A673 (cell line): Measurements from ENCODE around the gene CCDC34. TPM values are rescaled to one million over a fixed set of nuclear protein-coding genes. Genes with fewer than 3 reads are reported as not detected.

ENCODE experiments used
- BruUV-seq: library from RNA; stranded (reverse); fragments of 400-500 nt; replicated peaks from 2 replicates; lab custom pipeline; 2021; lab: Mats Ljungman, UMichigan
- CTCF ChIA-PET: fragments of 300-600 bp; sonication (Branson Sonifier 250); formaldehyde crosslinking; loops from one replicate; lab custom pipeline; 2022; ENCODE audit warnings: antibody characterized with exemption; lab: Charles Lee
- POLR2A ChIA-PET: fragments of 300-600 bp; sonication (Branson Sonifier 250); formaldehyde crosslinking; loops from one replicate; lab custom pipeline; 2022; ENCODE audit warnings: antibody characterized with exemption; ENCODE audit not compliant: low non-redundant PET; lab: Charles Lee
- DNase-seq: peaks from one replicate; pipeline ENCODE4 v3.0.0-alpha.2; 2015; ENCODE audit warnings: low spot score
- H3K27ac ChIP-seq: fragments of 200-600 bp; sonication (generic); 2 replicates; pipeline ENCODE4 v1.5.1; 2016; ENCODE audit warnings: mixed run types, low read depth, mild to moderate bottlenecking, mixed read lengths, antibody characterized with exemption, low read length; ENCODE audit not compliant: poor library complexity, severe bottlenecking
- H3K27me3 ChIP-seq: fragments of 200-600 bp; sonication (generic); replicated peaks from 2 replicates; pipeline ENCODE4 v1.6.1; 2017; ENCODE audit warnings: mixed run types, low read depth, mild to moderate bottlenecking, mixed read lengths, antibody characterized with exemption, low read length; ENCODE audit not compliant: insufficient read depth, poor library complexity
- H3K36me3 ChIP-seq: fragments of 200-600 bp; sonication (generic); 2 replicates; pipeline ENCODE4 v1.6.1; 2016; ENCODE audit warnings: mixed run types, mild to moderate bottlenecking, mixed read lengths, antibody characterized with exemption, low read length; ENCODE audit not compliant: insufficient read depth, poor library complexity, severe bottlenecking
- H3K4me1 ChIP-seq: fragments of 200-600 bp; sonication (generic); 2 replicates; pipeline ENCODE4 v1.6.1; 2017; ENCODE audit warnings: mixed run types, mild to moderate bottlenecking, mixed read lengths, antibody characterized with exemption, low read length; ENCODE audit not compliant: insufficient read depth, poor library complexity, severe bottlenecking
- H3K4me3 ChIP-seq: fragments of 200-600 bp; sonication (generic); 2 replicates; pipeline ENCODE4 v1.5.1; 2016; ENCODE audit warnings: low read depth, mixed run types, mild to moderate bottlenecking, mixed read lengths, low read length; ENCODE audit not compliant: poor library complexity, severe bottlenecking
- H3K9me3 ChIP-seq: fragments of 200-600 bp; sonication (generic); 2 replicates; pipeline ENCODE4 v1.6.1; 2016; ENCODE audit warnings: mixed run types, low read depth, mild to moderate bottlenecking, mixed read lengths, antibody characterized with exemption, low read length; ENCODE audit not compliant: poor library complexity, severe bottlenecking
- CTCF ChIP-seq: fragments of 300-800, 200-600 bp; sonication (generic); conservative IDR thresholded peaks from 2 replicates; pipeline ENCODE4 v1.5.1; 2017; ENCODE audit warnings: low read depth, mild to moderate bottlenecking, antibody characterized with exemption, low read length, moderate library complexity, mixed read lengths
- EZH2 ChIP-seq: fragments of 200-600 bp; sonication (generic); IDR thresholded peaks from 2 replicates; pipeline ENCODE4 v1.6.1; 2017; ENCODE audit warnings: borderline replicate concordance, low read depth, mild to moderate bottlenecking, mixed read lengths, antibody characterized with exemption, low read length; ENCODE audit not compliant: poor library complexity, severe bottlenecking
- intact Hi-C: fragments of 100-400 bp; cut with micrococcal nuclease; formaldehyde crosslinking; loops from one replicate; pipeline ENCODE4 v1.10.0; 2022; ENCODE audit not compliant: unreplicated experiment
- total RNA-seq: library from RNA; stranded (reverse); gene quantifications from 2 replicates; pipeline ENCODE4 v1.2.3, GENCODE V29; 2021

The CCDC34 gene
- total RNA-seq, 1 experiment from 2014 or later, result 101 TPM

GRCh38 chr11:27401280-27401832 is 38.3 kb upstream of the CCDC34 start:
- ChIA-PET CTCF (no interaction called here), POLR2A (no interaction called here)
- Histone ChIP-seq H3K36me3 (no peaks in the 10 kb centered on the region), H3K9me3 (no peaks in the 10 kb centered on the region), H3K27me3 (no peaks in the 10 kb centered on the region), H3K4me1 (peaks cover 22% of the 10 kb centered on the region), H3K4me3 (no peak overlapping the region), H3K27ac (no peak overlapping the region)
- TF ChIP-seq EZH2, result no peak
- no peak for TF ChIP-seq CTCF
- no peak for DNase-seq
- no TSS peak for BruUV-seq
- intact Hi-C loops, result no loop called here

GRCh38 chr11:27398400-27398770 is 35.4 kb upstream of the CCDC34 start:
- TF ChIP-seq CTCF (no peak), EZH2 (no peak)
- no TSS peak for BruUV-seq
- Histone ChIP-seq H3K9me3 (no peaks in the 10 kb centered on the region), H3K36me3 (no peaks in the 10 kb centered on the region), H3K27ac (no peak overlapping the region), H3K4me1 (peaks cover 31% of the 10 kb centered on the region), H3K4me3 (no peak overlapping the region), H3K27me3 (no peaks in the 10 kb centered on the region)
- ChIA-PET POLR2A (no interaction called here), CTCF (no interaction called here)
- intact Hi-C loops, result no loop called here
- DNase-seq, result no peak

GRCh38 chr11:27397624-27398399 is 34.8 kb upstream of the CCDC34 start:
- POLR2A ChIA-PET, result no interaction called here
- BruUV-seq, result no TSS peak
- intact Hi-C loops, result no loop called here

More at GRCh38 chr11:27397624-27398399, 34.8 kb upstream of the CCDC34 start:
- no peaks in the 10 kb centered on the region for H3K9me3 ChIP-seq
- peaks cover 32% of the 10 kb centered on the region for H3K4me1 ChIP-seq
- CTCF ChIA-PET, result no interaction called here
- H3K4me3 ChIP-seq, result no peak overlapping the region
- TF ChIP-seq EZH2, result no peak
- no peak for TF ChIP-seq CTCF
- DNase-seq, result peak; percentile 90
- no peaks in the 10 kb centered on the region for H3K36me3 ChIP-seq
- no peaks in the 10 kb centered on the region for H3K27me3 ChIP-seq
- peak overlapping the region; percentile 11 for H3K27ac ChIP-seq
